Measurements from ENCODE around the gene DVL1.
A peak's percentile ranks its signal among the peaks of the same experiment; 100 is the strongest.
"Not testable (repeated sequence)": the region's sequence is repeated elsewhere in the genome, so short reads cannot be mapped to it uniquely, and the experiment has no call there.

DVL1 gene

GRCh38 chr1:1349256-1350012 lies at the start of gene DVL1:
TSS of gene DVL1 (minus strand) at chr1:1349418. CDS start at chr1:1349065, 353 bp downstream.
- DNase-seq (ENCODE audit: low read depth in 2 of 3, low spot score in 2 of 3): peak in 2 of 3 experiments; percentile 40 to 46

GRCh38 chr1:1398677-1399186 lies 49.5 kb upstream of the DVL1 start:
- DNase-seq (ENCODE audit: low read depth in 2 of 3, low spot score in 2 of 3): no peak

DNA sequence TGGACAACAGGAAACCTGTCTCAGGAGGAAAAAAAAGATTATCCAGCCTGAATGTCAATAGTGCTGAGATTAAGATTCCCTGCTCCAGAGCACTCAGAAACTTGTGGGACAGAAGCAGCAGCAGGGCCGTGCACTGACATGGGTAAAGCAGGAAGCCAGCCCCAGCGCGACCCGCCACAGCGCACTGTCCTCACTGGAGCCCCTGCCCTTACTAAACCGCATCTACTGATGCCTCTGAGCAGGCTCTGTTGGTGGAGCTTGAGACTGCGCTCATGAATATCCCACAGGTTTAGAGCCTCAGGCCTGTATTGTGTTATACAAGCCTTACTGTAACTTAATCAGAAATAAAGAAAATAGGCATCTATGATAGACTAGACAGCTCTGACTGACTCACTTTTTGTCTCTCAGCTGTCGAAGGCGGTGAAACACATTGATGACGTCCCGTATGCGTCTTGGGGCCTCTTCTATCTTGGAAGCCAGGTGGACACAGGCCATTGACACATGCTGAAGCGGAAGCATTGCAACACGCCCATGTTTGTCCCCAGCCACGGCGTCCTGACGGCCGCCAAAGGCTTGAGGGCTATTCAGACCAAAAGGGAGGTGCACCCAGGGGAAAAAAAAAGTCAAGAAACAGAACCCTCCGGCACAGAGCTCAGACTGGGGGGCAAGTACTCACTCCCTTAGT lies 48.8 kb upstream of the DVL1 start:
- DNase-seq (ENCODE audit: low read depth in 2 of 3, low spot score in 2 of 3): no peak

DNA sequence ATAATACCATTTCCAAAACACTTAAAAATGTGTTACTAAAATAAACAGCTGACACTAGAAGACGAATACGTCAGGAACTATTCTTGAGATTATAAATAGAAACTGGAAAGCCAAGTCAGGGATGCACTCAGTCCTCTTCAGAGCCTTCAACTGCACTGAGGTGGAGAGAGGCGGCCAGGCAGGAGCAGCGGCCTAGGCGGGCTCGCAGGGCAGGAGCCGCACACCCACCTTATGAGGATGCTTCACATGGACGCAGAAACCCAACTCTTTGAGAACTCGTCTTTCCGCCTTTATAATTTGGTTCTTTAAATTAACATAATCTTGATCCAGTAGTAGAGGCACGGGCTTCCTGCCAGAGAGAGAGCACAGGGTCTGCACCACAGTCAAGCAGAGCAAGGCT lies 45.9 kb upstream of the DVL1 start:
- DNase-seq (ENCODE audit: low read depth in 2 of 3, low spot score in 2 of 3): no peak

- no peak for DNase-seq (ENCODE audit: low read depth in 2 of 3, low spot score in 2 of 3)
These were observed 44.9 kb upstream of the DVL1 start for GRCh38 chr1:1394116-1394515.

DNA sequence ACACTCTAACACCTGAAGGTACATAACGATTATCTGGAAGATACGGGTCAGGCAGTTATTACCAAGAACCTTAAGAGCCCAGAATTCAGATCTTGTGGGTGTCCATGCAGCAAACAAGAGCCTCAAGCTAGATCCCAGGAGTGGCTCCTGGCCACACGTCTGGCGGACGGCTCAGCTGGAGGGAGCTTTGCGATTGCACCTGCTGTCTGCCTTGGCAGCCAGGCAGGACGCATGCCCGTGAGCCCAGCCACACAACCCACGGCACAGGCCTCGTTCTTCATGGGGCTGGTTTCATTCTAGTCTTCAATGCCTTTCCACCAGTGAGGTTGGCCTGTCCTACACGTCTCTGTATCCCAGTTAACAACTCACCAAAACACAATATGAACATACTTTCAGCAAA lies 44.2 kb upstream of the DVL1 start:
- no peak for DNase-seq (ENCODE audit: low read depth in 2 of 3, low spot score in 2 of 3)

DNA sequence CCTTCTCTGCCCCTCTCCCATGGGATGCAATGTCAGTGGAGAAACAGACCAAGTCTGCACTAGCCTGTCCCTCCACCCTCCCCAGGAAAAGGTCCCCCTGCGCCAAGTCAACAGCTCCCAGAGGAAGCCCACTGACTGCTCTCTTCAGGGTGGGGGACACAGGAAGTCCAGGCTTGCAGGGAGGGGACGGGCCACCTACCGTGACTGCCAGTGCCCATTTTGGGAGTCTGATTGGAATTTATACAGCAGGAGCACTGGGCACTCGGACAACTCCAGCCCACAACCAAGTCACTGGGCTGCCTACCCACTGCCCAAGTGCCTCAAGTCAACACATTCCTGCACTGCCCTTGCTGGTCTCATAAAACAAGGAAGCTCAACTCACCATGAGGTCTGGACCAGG lies 43.8 kb upstream of the DVL1 start:
- DNase-seq (ENCODE audit: low read depth in 2 of 3, low spot score in 2 of 3): no peak

GRCh38 chr1:1391225-1391624 lies 42.0 kb upstream of the DVL1 start:
- no peak for DNase-seq (ENCODE audit: low read depth in 2 of 3, low spot score in 2 of 3)

GRCh38 chr1:1390675-1391074 lies 41.5 kb upstream of the DVL1 start:
- DNase-seq (ENCODE audit: low read depth in 2 of 3, low spot score in 2 of 3): no peak

- DNase-seq (ENCODE audit: low read depth in 2 of 3, low spot score in 2 of 3): no peak
These were observed 38.9 kb upstream of the DVL1 start for GRCh38 chr1:1388078-1388472.

GRCh38 chr1:1387098-1388077 lies 38.2 kb upstream of the DVL1 start:
- DNase-seq (ENCODE audit: low read depth in 2 of 3, low spot score in 2 of 3): no peak

- DNase-seq (ENCODE audit: low read depth in 2 of 3, low spot score in 2 of 3): no peak
These were observed 36.7 kb upstream of the DVL1 start for GRCh38 chr1:1385931-1386330.

DNA sequence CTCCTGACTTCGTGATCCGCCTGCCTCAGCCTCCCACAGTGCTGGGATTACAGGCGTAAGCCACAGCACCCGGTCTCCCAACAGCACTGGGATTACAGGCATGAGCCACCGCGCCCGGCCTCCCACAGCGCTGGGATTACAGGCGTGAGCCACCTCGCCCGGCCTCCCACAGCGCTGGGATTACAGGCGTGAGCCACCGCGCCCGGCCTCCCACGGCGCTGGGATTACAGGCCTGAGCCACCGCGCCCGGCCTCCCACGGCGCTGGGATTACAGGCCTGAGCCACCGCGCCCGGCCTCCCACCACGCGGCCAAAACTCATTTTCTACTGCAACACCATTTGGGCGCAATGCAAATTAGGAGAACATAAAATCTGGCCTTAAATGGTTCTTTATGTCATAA lies 36.1 kb upstream of the DVL1 start:
- not testable (repeated sequence) for DNase-seq (ENCODE audit: low read depth in 2 of 3, low spot score in 2 of 3)

- no peak for DNase-seq (ENCODE audit: low read depth in 2 of 3, low spot score in 2 of 3)
These were observed 32.1 kb upstream of the DVL1 start for GRCh38 chr1:1381294-1381693.

- no peak for DNase-seq (ENCODE audit: low read depth in 2 of 3, low spot score in 2 of 3)
These were observed 31.6 kb upstream of the DVL1 start for GRCh38 chr1:1380860-1381259.

DNA sequence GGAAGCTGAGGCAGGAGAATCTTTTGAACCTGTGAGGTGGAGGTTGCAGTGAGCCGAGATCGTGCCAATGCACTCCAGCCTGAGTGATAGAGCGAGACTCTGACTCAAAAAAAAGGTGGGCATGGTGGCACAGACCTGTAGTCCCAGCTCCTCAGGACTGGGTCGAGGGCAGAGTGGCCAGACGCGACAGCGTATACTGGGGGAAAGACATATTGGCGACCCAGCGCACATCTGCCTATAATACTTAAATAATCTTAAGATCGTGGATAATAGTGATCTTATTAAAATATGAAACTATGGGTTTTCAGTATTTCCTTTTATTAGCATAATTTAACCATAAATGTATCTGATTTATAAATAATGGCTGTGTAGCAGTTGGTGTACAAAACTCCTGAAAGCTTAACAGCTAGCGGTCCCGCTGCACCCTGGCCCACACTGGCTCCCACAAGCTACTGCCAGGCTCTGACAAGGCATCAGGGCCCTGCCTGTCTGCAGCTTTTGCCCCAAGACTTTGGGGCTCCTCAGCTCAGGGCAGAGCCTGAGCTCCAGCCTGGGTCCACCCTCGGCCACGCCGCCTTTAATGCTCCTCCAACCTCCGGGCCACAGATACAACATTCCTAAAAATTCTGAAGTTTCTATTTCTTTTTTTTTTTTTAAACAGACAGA lies 28.5 kb upstream of the DVL1 start:
- DNase-seq (ENCODE audit: low read depth in 2 of 3, low spot score in 2 of 3): no peak

GRCh38 chr1:1376551-1377226 lies 27.5 kb upstream of the DVL1 start:
- no peak for DNase-seq (ENCODE audit: low read depth in 2 of 3, low spot score in 2 of 3)

- DNase-seq (ENCODE audit: low read depth in 2 of 3, low spot score in 2 of 3): peak; percentile 81 to 92 (median 88)
These were observed 25.9 kb upstream of the DVL1 start, which contains the start of gene AURKAIP1 for GRCh38 chr1:1374929-1375662. TSS of gene AURKAIP1 (minus strand) at chr1:1375207. CDS start at chr1:1374756, 451 bp downstream.

DNA sequence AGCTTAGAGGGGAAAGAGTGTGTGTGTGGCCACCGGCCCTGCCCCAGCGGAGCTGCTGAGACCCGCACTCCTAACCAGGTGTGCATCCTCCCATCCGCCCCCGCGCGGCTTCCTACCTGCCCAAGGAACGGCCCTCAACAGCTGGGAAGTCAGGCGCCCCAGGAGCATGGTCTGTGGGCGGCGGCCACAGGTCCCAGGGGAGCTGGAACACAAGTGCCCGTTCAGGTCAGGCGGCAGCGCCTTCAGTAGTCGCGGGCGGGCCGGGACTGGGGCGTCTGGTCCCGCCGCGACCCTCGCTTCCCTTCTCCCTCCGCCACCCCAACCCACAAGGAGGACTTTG lies 25.3 kb upstream of the DVL1 start:
- DNase-seq (ENCODE audit: low read depth in 2 of 3, low spot score in 2 of 3): no peak

Data from activated CD8-positive, alpha-beta memory T cell treated with anti-CD3 and anti-CD28 coated beads for 48 hours (primary cell).